ENCODE results near the gene PRR33.
A peak's percentile ranks its signal among the peaks of the same experiment; 100 is the strongest.

Gene PRR33

DNA sequence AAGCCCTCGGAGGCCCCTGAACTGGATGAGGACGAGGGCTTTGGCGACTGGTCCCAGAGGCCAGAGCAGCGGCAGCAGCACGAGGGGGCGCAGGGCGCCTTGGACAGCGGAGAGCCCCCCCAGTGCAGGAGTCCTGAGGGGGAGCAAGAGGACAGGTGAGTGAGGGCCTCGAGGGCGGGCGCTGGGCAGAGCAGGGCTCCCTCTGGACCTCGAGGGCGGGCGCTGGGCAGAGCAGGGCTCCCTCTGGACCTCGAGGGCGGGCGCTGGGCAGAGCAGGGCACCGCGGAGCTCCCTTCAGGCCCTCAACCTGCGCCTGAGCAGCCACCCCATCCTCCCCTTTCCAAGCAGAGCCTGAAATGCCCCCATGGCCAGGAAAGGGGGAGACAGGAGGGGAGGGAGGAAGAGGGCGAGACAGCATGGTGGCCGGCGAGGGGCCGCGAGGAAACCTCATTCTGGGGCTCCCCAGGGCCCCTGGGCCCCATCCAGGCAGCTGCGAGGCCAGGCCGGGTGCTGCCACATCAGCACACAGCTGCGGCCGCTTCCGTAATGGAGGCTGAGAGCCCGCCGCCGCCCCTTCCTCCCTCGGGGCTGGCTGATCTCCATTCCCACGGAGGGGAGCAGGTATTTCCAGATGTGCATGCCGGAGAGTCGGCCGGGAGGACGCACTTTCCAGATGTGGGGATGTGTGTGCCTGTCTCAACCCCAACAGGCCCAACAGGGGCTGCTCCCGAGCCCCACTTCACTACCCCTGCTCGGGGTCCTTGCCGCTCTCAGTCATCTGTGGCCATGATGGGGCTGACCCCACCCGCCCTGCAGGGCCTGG, 10.0 kb downstream of the PRR33 start:
- TF ChIP-seq EZH2 (IDR thresholded peaks at IDR 0.05; ENCODE audit: borderline replicate concordance, low read depth, low read length, severe bottlenecking): no peak
- TF ChIP-seq, protein P1, sequence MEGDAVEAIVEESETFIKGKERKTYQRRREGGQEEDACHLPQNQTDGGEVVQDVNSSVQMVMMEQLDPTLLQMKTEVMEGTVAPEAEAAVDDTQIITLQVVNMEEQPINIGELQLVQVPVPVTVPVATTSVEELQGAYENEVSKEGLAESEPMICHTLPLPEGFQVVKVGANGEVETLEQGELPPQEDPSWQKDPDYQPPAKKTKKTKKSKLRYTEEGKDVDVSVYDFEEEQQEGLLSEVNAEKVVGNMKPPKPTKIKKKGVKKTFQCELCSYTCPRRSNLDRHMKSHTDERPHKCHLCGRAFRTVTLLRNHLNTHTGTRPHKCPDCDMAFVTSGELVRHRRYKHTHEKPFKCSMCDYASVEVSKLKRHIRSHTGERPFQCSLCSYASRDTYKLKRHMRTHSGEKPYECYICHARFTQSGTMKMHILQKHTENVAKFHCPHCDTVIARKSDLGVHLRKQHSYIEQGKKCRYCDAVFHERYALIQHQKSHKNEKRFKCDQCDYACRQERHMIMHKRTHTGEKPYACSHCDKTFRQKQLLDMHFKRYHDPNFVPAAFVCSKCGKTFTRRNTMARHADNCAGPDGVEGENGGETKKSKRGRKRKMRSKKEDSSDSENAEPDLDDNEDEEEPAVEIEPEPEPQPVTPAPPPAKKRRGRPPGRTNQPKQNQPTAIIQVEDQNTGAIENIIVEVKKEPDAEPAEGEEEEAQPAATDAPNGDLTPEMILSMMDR (IDR thresholded peaks at IDR 0.05; ENCODE audit: borderline replicate concordance, extremely low read depth, low read length, poor library complexity, severe bottlenecking): no peak
- Histone ChIP-seq H3K4me1 (ENCODE audit: insufficient read depth, low read length) (no peaks in the 10 kb centered on the region), H3K27ac (ENCODE audit: low read length) (no peak overlapping the region), H3K4me2 (ENCODE audit: insufficient read depth, low read length) (no peak overlapping the region), H3K27me3 (ENCODE audit: insufficient read depth, low read length, poor library complexity) (no peaks in the 10 kb centered on the region), H3K4me3 (ENCODE audit: low read depth in 1 of 2, low read length in 2 of 2) (no peak overlapping the region), H2AFZ (ENCODE audit: low read depth, low read length) (no peak overlapping the region), H3K36me3 (ENCODE audit: insufficient read depth, low read length) (no peaks in the 10 kb centered on the region), H3K79me2 (ENCODE audit: insufficient read depth, low read length) (no peaks in the 10 kb centered on the region), H4K20me1 (ENCODE audit: insufficient read depth, low read length) (no peaks in the 10 kb centered on the region), H3K9ac (ENCODE audit: low read depth, low read length) (no peak overlapping the region), H3K9me3 (ENCODE audit: insufficient read depth, low read length, severe bottlenecking) (no peaks in the 10 kb centered on the region)
- ATAC-seq (ENCODE audit: insufficient read depth, low read depth) (peak; percentile 11; the same call in 2 of the 3 replicates), DNase-seq (no peak)

DNA sequence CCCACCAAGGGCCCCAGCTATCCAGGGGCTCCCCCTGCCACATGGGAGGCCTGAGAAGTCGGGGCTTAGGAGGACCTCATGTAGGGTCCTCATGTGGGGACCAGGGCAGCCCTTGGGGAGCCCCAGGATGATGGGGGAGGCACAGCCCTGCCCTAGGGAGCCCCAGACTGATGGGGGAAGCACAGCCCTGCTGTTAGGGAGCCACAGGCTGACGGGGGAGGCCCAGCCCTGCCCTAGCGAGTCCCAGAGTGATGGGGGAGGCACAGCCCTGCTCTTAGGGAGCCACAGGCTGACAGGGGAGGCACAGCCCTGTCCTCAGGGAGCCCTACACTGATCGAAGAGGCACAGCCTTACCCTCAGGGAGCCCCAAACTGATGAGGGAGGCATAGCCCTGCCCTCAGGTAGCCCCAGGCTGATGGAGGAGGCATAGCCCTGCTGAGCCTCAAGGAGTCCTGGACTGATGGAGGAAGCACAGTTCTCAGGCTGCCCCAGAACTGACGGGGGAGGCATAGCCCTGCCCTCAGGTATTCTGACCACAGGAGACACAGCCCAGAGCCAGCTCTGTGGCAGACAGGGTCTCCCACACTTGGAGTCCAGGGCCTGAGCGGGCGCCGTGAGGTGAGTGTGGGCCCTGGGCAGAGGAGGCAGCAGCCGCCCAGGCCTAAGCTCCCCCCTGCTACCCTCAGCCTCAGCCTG, 10.8 kb downstream of the PRR33 start:
- DNase-seq: no peak
- no peak overlapping the region for H3K27ac ChIP-seq (ENCODE audit: low read length)

DNA sequence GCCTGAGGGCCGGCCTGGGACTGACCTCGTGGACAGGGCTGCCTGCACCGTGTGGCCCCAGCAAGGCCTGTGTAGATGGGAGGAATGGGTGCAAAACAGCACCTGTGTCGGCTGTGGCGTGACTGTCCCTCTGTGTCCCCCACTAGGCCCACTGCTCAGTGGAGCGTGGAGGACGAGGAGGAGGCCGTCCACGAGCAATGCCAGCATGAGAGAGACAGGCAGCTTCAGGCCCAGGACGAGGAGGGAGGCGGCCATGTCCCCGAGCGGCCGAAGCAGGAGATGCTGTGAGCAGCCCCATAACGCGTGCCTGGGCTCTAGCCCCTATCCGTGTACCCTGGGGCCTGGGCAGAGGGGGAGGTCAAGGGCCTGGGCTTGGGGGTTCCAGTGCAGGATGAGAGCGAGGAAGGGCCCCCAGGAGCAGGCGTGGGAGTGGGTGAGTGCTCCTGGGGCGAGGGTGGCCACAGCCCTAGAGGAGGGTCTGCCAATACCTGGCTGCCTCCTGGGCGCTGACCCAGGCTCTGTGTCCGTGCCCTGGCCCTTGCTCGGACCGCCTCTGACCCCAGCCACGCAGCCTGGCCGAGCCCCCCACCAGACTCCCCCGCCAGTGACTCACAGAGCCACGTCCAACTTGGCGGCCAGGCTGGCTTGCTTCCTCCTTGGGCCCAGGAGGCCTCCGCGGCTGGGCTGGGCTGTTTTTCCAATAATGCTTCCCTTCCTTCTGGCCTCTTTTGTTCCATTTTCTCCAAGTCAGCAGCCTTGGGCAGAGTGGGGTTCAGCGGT, 11.6 kb downstream of the PRR33 start:
- Histone ChIP-seq H3K79me2 (ENCODE audit: insufficient read depth, low read length) (no peaks in the 10 kb centered on the region), H3K9me3 (ENCODE audit: insufficient read depth, low read length, severe bottlenecking) (no peaks in the 10 kb centered on the region), H3K4me1 (ENCODE audit: insufficient read depth, low read length) (no peaks in the 10 kb centered on the region), H4K20me1 (ENCODE audit: insufficient read depth, low read length) (no peaks in the 10 kb centered on the region), H3K4me3 (ENCODE audit: low read depth in 1 of 2, low read length in 2 of 2) (no peak overlapping the region), H2AFZ (ENCODE audit: low read depth, low read length) (no peak overlapping the region), H3K27ac (ENCODE audit: low read length) (no peak overlapping the region), H3K36me3 (ENCODE audit: insufficient read depth, low read length) (no peaks in the 10 kb centered on the region), H3K9ac (ENCODE audit: low read depth, low read length) (no peak overlapping the region), H3K4me2 (ENCODE audit: insufficient read depth, low read length) (no peak overlapping the region), H3K27me3 (ENCODE audit: insufficient read depth, low read length, poor library complexity) (no peaks in the 10 kb centered on the region)
- ATAC-seq (ENCODE audit: insufficient read depth, low read depth): no peak
- TF ChIP-seq, protein P1 (IDR thresholded peaks at IDR 0.05; ENCODE audit: borderline replicate concordance, extremely low read depth, low read length, poor library complexity, severe bottlenecking): no peak
- no peak for TF ChIP-seq EZH2 (IDR thresholded peaks at IDR 0.05; ENCODE audit: borderline replicate concordance, low read depth, low read length, severe bottlenecking)
- no peak for DNase-seq

More for the DNA sequence above, 10.8 kb downstream of the PRR33 start:
- H3K4me2 ChIP-seq (ENCODE audit: insufficient read depth, low read length): no peak overlapping the region
- no peak overlapping the region for H3K9ac ChIP-seq (ENCODE audit: low read depth, low read length)
- ATAC-seq (ENCODE audit: insufficient read depth, low read depth): no peak
- H3K79me2 ChIP-seq (ENCODE audit: insufficient read depth, low read length): no peaks in the 10 kb centered on the region
- H3K36me3 ChIP-seq (ENCODE audit: insufficient read depth, low read length): no peaks in the 10 kb centered on the region
- H3K27me3 ChIP-seq (ENCODE audit: insufficient read depth, low read length, poor library complexity): no peaks in the 10 kb centered on the region
- H4K20me1 ChIP-seq (ENCODE audit: insufficient read depth, low read length): no peaks in the 10 kb centered on the region
- H2AFZ ChIP-seq (ENCODE audit: low read depth, low read length): no peak overlapping the region
- H3K4me3 ChIP-seq (ENCODE audit: low read depth in 1 of 2, low read length in 2 of 2): no peak overlapping the region
- H3K9me3 ChIP-seq (ENCODE audit: insufficient read depth, low read length, severe bottlenecking): no peaks in the 10 kb centered on the region
- H3K4me1 ChIP-seq (ENCODE audit: insufficient read depth, low read length): no peaks in the 10 kb centered on the region
- TF ChIP-seq, protein P1 (IDR thresholded peaks at IDR 0.05; ENCODE audit: borderline replicate concordance, extremely low read depth, low read length, poor library complexity, severe bottlenecking): no peak
- no peak for TF ChIP-seq EZH2 (IDR thresholded peaks at IDR 0.05; ENCODE audit: borderline replicate concordance, low read depth, low read length, severe bottlenecking)

All from DND-41 (cell line).